T-cell (primary cell): Measurements from ENCODE around the gene AHSP. TPM values are rescaled to one million over a fixed set of nuclear protein-coding genes. Genes with fewer than 3 reads are reported as not detected.
A peak's percentile ranks its signal among the peaks of the same experiment; 100 is the strongest.
"Not testable (repeated sequence)": the region's sequence is repeated elsewhere in the genome, so short reads cannot be mapped to it uniquely, and the experiment has no call there.

ENCODE experiments used
- ATAC-seq, 4 experiments: fragments of 200-7000 bp in 3 of 4; fragments of 150-1000 bp in 1 of 4; cut with Tn5 transposase; replicated peaks in 1 of 4; 1 replicate in 3 of 4; 2 replicates in 1 of 4; pipeline ENCODE4 v1.10.0; 2021; ENCODE audit warnings: moderate library complexity in 3 of 4, mild to moderate bottlenecking in 2 of 4, moderate number of reproducible peaks in 1 of 4
- CTCF ChIA-PET, 2 donors: fragments of 300-600 bp; sonication (Branson Sonifier 250); formaldehyde crosslinking; loops; one replicate each; lab custom pipeline; 2022; ENCODE audit warnings: antibody characterized with exemption in 2 of 2; lab: Charles Lee
- POLR2A ChIA-PET, 2 donors: fragments of 300-600 bp; sonication (Branson Sonifier 250); formaldehyde crosslinking; loops; one replicate each; lab custom pipeline; 2022; ENCODE audit warnings: antibody characterized with exemption in 2 of 2; lab: Charles Lee
- DNase-seq, 35 experiments: peaks; one replicate each; pipeline versions ENCODE4 v3.0.0 to v3.0.0-alpha.2; 2013 to 2023
- H3K27ac ChIP-seq: one replicate; pipeline ENCODE4 v1.5.1; 2013; ENCODE audit warnings: low read length
- H3K27me3 ChIP-seq, 2 experiments: replicated peaks in 1 of 2; 1 replicate in 1 of 2; 2 replicates in 1 of 2; pipeline versions ENCODE4 v1.6.1 to v1.7.0; 2013; ENCODE audit warnings: low read length in 1 of 2, mixed read lengths in 1 of 2; ENCODE audit not compliant: control insufficient read depth in 2 of 2, insufficient read depth in 2 of 2; ENCODE audit errors: extremely low read depth in 1 of 2
- H3K36me3 ChIP-seq, 2 donors: 1 replicate in 1 of 2; 2 replicates in 1 of 2; pipeline versions ENCODE4 v1.6.1 to v1.7.0; 2013; ENCODE audit warnings: low read length in 1 of 2; ENCODE audit not compliant: control insufficient read depth in 2 of 2, insufficient read depth in 1 of 2; ENCODE audit errors: extremely low read depth in 1 of 2
- H3K4me1 ChIP-seq, 2 experiments: 1 replicate in 1 of 2; 2 replicates in 1 of 2; pipeline versions ENCODE4 v1.6.1 to v1.7.0; 2013; ENCODE audit warnings: low read length in 2 of 2, mixed read lengths in 1 of 2; ENCODE audit not compliant: insufficient read depth in 2 of 2, control insufficient read depth in 1 of 2; ENCODE audit errors: extremely low read depth in 1 of 2
- H3K4me3 ChIP-seq, 2 donors: 1 replicate in 1 of 2; 2 replicates in 1 of 2; pipeline versions ENCODE4 v1.5.1 to v1.7.0; 2013; ENCODE audit warnings: mild to moderate bottlenecking in 2 of 2, low read length in 1 of 2, moderate library complexity in 1 of 2; ENCODE audit not compliant: control insufficient read depth in 1 of 2; ENCODE audit errors: extremely low read depth in 1 of 2
- H3K9me3 ChIP-seq: 2 replicates; pipeline ENCODE4 v1.7.0; 2013
- H3K27ac Mint-ChIP-seq, 2 donors: one replicate each; pipeline ENCODE4 v1.8.0; 2020 to 2021; ENCODE audit warnings: mild to moderate bottlenecking in 2 of 2, mixed read lengths in 2 of 2
- H3K27me3 Mint-ChIP-seq, 2 donors: one replicate each; pipeline ENCODE4 v1.8.0; 2021 to 2022; ENCODE audit warnings: mixed read lengths in 2 of 2
- H3K36me3 Mint-ChIP-seq: one replicate; pipeline ENCODE4 v1.8.0; 2021; ENCODE audit warnings: mixed read lengths
- H3K4me1 Mint-ChIP-seq, 3 donors: one replicate each; pipeline ENCODE4 v1.8.0; 2020 to 2022; ENCODE audit warnings: mixed read lengths in 3 of 3, mild to moderate bottlenecking in 1 of 3
- H3K4me3 Mint-ChIP-seq, 3 donors: one replicate each; pipeline ENCODE4 v1.8.0; 2020 to 2022; ENCODE audit warnings: mild to moderate bottlenecking in 3 of 3, mixed read lengths in 3 of 3, moderate library complexity in 3 of 3
- H3K9me3 Mint-ChIP-seq, 3 donors: one replicate each; pipeline ENCODE4 v1.8.0; 2020 to 2022; ENCODE audit warnings: mixed read lengths in 3 of 3
- WGBS: methylation state at CpG from one replicate; pipeline ENCODE4 v1.1.5; 2013; ENCODE audit warnings: missing lambda C conversion rate; ENCODE audit not compliant: insufficient coverage; 5-methylcytosine and 5-hydroxymethylcytosine counted together
- total RNA-seq, 35 experiments: library from RNA in 6 of 35; stranded (reverse) in 6 of 35; fragments of 120-200 nt in 1 of 35; gene quantifications; one replicate each; pipeline versions ENCODE4 v1.2.1 to v1.2.4 and lab custom pipeline; 2013 to 2026

Gene AHSP
- total RNA-seq, 5 donors from 2014 or later (not counting 1 experiment from before 2014, with no cell fraction given), result not detected

DNA sequence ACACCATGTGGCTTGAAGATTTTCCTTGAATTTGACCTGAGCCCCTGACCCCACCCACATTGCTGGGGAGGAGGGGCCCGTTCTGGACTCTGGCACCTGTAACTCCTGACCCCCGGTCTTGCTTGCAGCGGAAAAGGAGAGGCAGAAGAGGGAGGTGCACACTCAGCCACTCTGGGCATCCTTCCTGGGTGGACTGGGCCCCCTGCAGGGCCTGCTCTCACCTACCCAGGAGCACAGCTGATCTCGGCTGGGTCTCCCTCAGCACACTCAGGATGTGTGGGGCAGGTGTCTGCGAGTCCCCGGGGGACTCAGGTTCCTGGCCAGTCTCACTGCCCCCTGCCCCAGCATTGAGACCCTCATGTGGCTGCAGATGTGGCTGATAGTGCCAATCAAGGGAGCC, 3.9 kb upstream of the AHSP start:
- H3K4me1 ChIP-seq, H3K4me3 ChIP-seq, H3K4me3 Mint-ChIP-seq, ATAC-seq, CTCF ChIA-PET, DNase-seq, H3K36me3 Mint-ChIP-seq, H3K36me3 ChIP-seq, H3K9me3 ChIP-seq, POLR2A ChIA-PET, H3K4me1 Mint-ChIP-seq, H3K9me3 Mint-ChIP-seq, H3K27ac ChIP-seq, H3K27ac Mint-ChIP-seq: not testable (repeated sequence)
- peaks cover 12 to 13% of the 10 kb centered on the region in 2 donors for H3K27me3 Mint-ChIP-seq
- no CpG with 5 or more reads among the region's 6 CpGs for WGBS
- peaks cover 0 to 12% of the 10 kb centered on the region in 2 experiments for H3K27me3 ChIP-seq

DNA sequence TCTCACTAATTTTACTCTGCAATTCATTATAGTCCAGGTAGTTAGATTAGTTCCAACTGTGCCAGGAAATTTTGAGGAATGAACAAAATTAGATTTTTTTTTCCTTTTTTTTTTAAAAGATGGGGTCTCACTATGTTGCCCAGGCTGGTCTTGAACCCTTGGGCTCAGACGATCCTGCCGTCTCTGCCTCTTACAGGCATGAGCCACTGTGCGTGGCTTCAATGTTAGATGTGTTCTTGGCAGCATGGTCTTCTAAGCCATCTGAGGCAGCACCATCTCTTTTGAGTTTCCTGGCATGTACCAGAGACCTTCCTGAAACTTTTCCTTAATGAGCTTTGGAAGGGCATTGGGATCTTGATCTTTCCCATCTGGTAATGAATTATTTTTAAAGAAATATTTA, 2.6 kb upstream of the AHSP start:
- H3K4me3 ChIP-seq, result no peak overlapping the region
- H3K27me3 ChIP-seq, result peaks cover 0 to 24% of the 10 kb centered on the region in 2 experiments
- POLR2A ChIA-PET, result no interaction called here
- Mint-ChIP-seq H3K36me3 (no peaks in the 10 kb centered on the region), H3K27ac (no peak overlapping the region), H3K9me3 (no peaks in the 10 kb centered on the region), H3K4me1 (peaks cover 9 to 17% (median 11%) of the 10 kb centered on the region in 3 donors), H3K4me3 (no peak overlapping the region), H3K27me3 (peaks cover 21 to 23% of the 10 kb centered on the region in 2 donors)
- 90% methylated on average over 3 of the region's 3 CpGs for WGBS
- CTCF ChIA-PET, result interaction anchor here in 1 of 2 donors (0.5 kb wide), 1 partner anchor 61 kb away, joined by 5 read pairs; no protein-coding TSS in a partner anchor
- ATAC-seq, result no peak
- H3K9me3 ChIP-seq, result no peaks in the 10 kb centered on the region
- no peak overlapping the region for H3K27ac ChIP-seq
- no peak for DNase-seq
- no peaks in the 10 kb centered on the region for H3K36me3 ChIP-seq
- peaks cover 0 to 18% of the 10 kb centered on the region in 2 experiments for H3K4me1 ChIP-seq

DNA sequence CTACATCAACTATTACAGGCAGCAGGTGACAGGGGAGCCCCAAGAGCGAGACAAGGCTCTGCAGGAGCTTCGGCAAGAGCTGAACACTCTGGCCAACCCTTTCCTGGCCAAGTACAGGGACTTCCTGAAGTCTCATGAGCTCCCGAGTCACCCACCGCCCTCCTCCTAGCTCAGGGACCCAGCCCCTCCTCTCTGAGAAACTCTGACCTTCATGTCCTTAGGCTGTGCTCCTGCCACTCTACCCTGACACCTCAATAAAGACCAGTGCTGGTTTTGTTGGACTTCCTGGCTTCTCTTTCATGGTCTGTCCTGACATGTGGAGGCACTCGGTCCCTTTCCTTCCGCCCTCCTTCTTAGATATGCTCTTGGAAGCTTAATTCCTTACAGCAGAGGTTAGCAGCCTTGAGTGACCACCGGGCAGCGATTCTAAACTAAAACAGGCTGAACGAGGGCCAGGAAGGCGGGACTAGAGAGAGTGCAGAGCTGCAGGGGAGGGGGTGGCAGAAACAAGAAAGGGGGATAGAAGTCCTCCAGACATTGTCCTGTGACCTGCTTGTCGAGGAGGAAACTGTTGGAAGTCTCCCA, 915 bp downstream of the AHSP start:
- Histone ChIP-seq H3K27me3 (peaks cover 0 to 44% of the 10 kb centered on the region in 2 experiments), H3K4me3 (no peak overlapping the region), H3K27ac (no peak overlapping the region), H3K36me3 (no peaks in the 10 kb centered on the region), H3K4me1 (peaks cover 0 to 18% of the 10 kb centered on the region in 2 experiments), H3K9me3 (no peaks in the 10 kb centered on the region)
- ChIA-PET POLR2A (no interaction called here), CTCF (interaction anchor here in 1 of 2 donors (0.8 kb wide), 1 partner anchor 250 kb away, joined by 3 read pairs; no protein-coding TSS in a partner anchor)
- Mint-ChIP-seq H3K9me3 (no peaks in the 10 kb centered on the region), H3K36me3 (no peaks in the 10 kb centered on the region), H3K4me3 (peak overlapping the region in 2 of 3 donors; percentile 42 to 50), H3K4me1 (peaks cover 9 to 17% (median 11%) of the 10 kb centered on the region in 3 donors), H3K27me3 (peaks cover 23 to 24% of the 10 kb centered on the region in 2 donors), H3K27ac (no peak overlapping the region)
- no peak for ATAC-seq
- no peak for DNase-seq
- WGBS, result 83% methylated on average over 8 of the region's 11 CpGs

DNA sequence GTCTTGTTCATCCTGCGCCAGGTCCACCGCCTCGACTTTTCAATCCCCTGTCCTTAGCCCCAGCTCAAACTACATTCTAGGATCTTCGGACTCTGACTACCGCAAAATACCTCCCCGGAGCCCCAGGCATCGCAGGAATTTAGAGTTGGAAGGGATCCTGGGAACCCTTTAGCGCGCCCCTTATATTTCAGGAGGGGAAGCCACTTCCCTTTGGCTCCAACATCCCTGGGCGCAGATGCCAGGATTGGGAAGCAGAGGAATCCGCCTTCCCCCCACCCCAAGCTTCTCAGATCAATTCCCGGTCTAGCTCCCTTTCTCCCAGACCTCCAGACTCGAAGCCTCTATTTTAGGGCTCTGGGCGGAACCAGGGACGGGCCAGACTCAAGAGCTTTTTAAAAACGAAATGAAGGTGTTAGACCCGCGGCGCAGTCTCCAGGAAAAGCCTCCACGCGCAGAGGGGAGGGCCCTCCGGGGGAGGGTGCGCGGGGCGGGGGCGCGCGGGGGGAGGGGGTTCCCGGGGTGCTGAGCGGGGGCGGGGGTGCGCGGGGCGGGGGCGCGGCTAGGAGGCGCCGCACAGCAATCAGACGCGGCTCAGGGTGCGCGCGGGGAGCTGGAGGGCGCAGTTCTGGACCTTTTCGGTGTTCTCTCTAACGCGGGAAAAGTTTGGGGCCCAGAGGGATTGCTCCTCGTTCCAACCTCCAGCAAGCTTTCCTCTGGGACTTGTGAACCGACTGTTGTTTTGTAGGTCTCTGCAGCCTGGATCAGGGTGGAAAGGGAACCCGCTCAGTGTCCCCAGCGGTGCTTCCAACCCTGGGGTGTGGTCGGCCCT, 1.6 kb downstream of the AHSP start:
- H3K4me3 ChIP-seq, result peak overlapping the region in 1 of 2 donors; percentile 58
- Mint-ChIP-seq H3K36me3 (no peaks in the 10 kb centered on the region), H3K9me3 (no peaks in the 10 kb centered on the region), H3K27me3 (peaks cover 27 to 28% of the 10 kb centered on the region in 2 donors), H3K4me1 (peaks cover 9 to 17% (median 11%) of the 10 kb centered on the region in 3 donors), H3K4me3 (peak overlapping the region; percentile 42 to 50 (median 42)), H3K27ac (no peak overlapping the region)
- DNase-seq (peak in 17 of 35 experiments; percentile 5 to 34 (median 15)), ATAC-seq (peak in 3 of 4 experiments; percentile 19 to 50 (median 47))
- no peaks in the 10 kb centered on the region for H3K9me3 ChIP-seq
- H3K27me3 ChIP-seq, result peaks cover 0 to 47% of the 10 kb centered on the region in 2 experiments
- no peaks in the 10 kb centered on the region for H3K36me3 ChIP-seq
- peaks cover 0 to 18% of the 10 kb centered on the region in 2 experiments for H3K4me1 ChIP-seq
- ChIA-PET CTCF (interaction anchor here in 1 of 2 donors (0.8 kb wide), 1 partner anchor 249 kb away, joined by 3 read pairs; no protein-coding TSS in a partner anchor), POLR2A (no interaction called here)
- 28% methylated on average over 27 of the region's 52 CpGs for WGBS
- H3K27ac ChIP-seq, result no peak overlapping the region

DNA sequence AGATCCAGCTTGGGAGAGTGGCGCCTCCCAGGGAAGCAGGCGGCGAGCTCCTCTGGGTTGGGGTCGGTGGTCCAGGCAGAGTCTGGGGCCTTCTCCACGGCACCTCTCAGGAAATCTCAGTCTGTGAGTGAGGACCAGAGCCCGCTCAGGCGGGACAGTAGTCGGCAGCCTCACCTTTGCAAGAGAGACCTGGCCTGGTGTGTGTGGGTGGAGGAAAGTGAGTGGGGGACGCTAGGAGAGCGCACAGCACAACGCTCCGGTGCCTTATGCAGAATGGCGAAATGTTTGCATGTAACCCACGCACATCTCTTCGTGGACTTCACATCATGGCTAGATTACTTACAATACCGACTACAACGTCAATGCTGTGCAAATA, 2.2 kb downstream of the AHSP start:
- Histone ChIP-seq H3K4me3 (no peak overlapping the region), H3K9me3 (no peaks in the 10 kb centered on the region), H3K27ac (no peak overlapping the region), H3K36me3 (no peaks in the 10 kb centered on the region), H3K4me1 (peaks cover 0 to 18% of the 10 kb centered on the region in 2 experiments), H3K27me3 (peaks cover 0 to 51% of the 10 kb centered on the region in 2 experiments)
- H3K36me3 Mint-ChIP-seq, result no peaks in the 10 kb centered on the region
- no peak for DNase-seq
- CTCF ChIA-PET, result no interaction called here
- peak overlapping the region in 1 of 2 donors; percentile 19 for H3K27ac Mint-ChIP-seq
- H3K4me1 Mint-ChIP-seq, result peaks cover 9 to 17% (median 11%) of the 10 kb centered on the region in 3 donors
- no peak for ATAC-seq
- POLR2A ChIA-PET, result no interaction called here
- WGBS, result 63% methylated on average over 11 of the region's 17 CpGs
- H3K27me3 Mint-ChIP-seq, result peaks cover 31 to 34% of the 10 kb centered on the region in 2 donors
- H3K9me3 Mint-ChIP-seq, result no peaks in the 10 kb centered on the region
- peak overlapping the region in 2 of 3 donors; percentile 25 to 50 for H3K4me3 Mint-ChIP-seq

DNA sequence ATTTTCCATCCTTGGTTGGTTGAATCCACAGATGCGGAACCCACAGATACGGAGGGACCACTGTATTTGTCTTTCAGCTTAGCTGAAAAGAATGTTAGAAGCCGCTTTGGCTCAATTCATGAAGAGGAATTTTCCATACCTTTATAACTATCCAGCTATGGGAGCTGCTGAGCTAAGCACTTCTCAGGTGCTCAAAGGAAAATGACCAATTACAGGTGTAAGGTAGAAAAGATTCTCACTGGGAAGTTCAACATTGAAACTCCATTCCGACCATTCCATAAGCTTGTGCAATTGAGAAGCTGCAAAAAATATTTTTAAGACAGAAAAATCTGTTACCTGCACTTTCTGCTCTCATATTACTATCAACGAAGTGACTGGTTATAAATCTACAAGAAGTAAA, 2.7 kb downstream of the AHSP start:
- no peaks in the 10 kb centered on the region for H3K36me3 Mint-ChIP-seq
- no peak for ATAC-seq
- Histone ChIP-seq H3K4me1 (peaks cover 0 to 18% of the 10 kb centered on the region in 2 experiments), H3K27ac (no peak overlapping the region), H3K27me3 (peaks cover 0 to 55% of the 10 kb centered on the region in 2 experiments), H3K4me3 (no peak overlapping the region), H3K9me3 (no peaks in the 10 kb centered on the region), H3K36me3 (no peaks in the 10 kb centered on the region)
- ChIA-PET CTCF (no interaction called here), POLR2A (no interaction called here)
- no peaks in the 10 kb centered on the region for H3K9me3 Mint-ChIP-seq
- H3K4me3 Mint-ChIP-seq, result no peak overlapping the region
- peaks cover 31 to 37% of the 10 kb centered on the region in 2 donors for H3K27me3 Mint-ChIP-seq
- DNase-seq, result no peak
- no peak overlapping the region for H3K27ac Mint-ChIP-seq
- whole genome bisulfite sequencing, result no CpG with 5 or more reads among the region's 5 CpGs
- H3K4me1 Mint-ChIP-seq, result peaks cover 9 to 17% (median 11%) of the 10 kb centered on the region in 3 donors
